Measurements from ENCODE around the gene CHD9NB.

Gene CHD9NB

GRCh38 chr16:52991572-52991971 is 61.1 kb downstream of the CHD9NB start:
- in situ Hi-C loops (cut with MboI; ENCODE audit: low sequenced_read_pairs, unreplicated experiment) = no loop called here
- DNase-seq (ENCODE audit: low spot score) = no peak

More at GRCh38 chr16:52991572-52991971, 61.1 kb downstream of the CHD9NB start:
- TF ChIP-seq CTCF (IDR thresholded peaks at IDR 0.05; ENCODE audit: borderline replicate concordance, control extremely low read depth, extremely low read depth, insufficient read depth, missing control alignments) = no peak
